Right atrium auricular region (tissue), 2 donors: ENCODE data around the gene ACOX3. TPM values are rescaled to one million over a fixed set of nuclear protein-coding genes. Genes with fewer than 3 reads are reported as not detected.

Source experiments
- DNase-seq: peaks from one replicate; pipeline ENCODE4 v3.0.0-alpha.2; 2019; ENCODE audit warnings: low spot score
- H3K27ac ChIP-seq, 2 donors: fragments of 200-600 bp; sonication (generic); 1 replicate in 1 of 2; 2 replicates in 1 of 2; pipeline ENCODE4 v1.5.1; 2016 to 2019
- H3K27me3 ChIP-seq, 2 donors: fragments of 200-600 bp; sonication (generic); one replicate each; pipeline versions ENCODE4 v1.5.1 to v1.6.0; 2017 to 2019
- H3K36me3 ChIP-seq: fragments of 200-600 bp; sonication (generic); one replicate; pipeline ENCODE4 v1.5.1; 2016
- H3K4me1 ChIP-seq, 2 donors: fragments of 200-600 bp; sonication (generic); one replicate each; pipeline versions ENCODE4 v1.5.1 to v1.6.0; 2017 to 2019
- H3K4me3 ChIP-seq, 2 donors: fragments of 200-600 bp; sonication (generic); 1 replicate in 1 of 2; 2 replicates in 1 of 2; pipeline ENCODE4 v1.5.1; 2017 to 2019; ENCODE audit warnings: mild to moderate bottlenecking in 1 of 2, moderate library complexity in 1 of 2
- H3K9me3 ChIP-seq, 2 donors: fragments of 200-600 bp; sonication (generic); one replicate each; pipeline ENCODE4 v1.5.1; 2019
- CTCF ChIP-seq, 2 donors: fragments of 200-600 bp; sonication (generic); IDR thresholded peaks; one replicate each; pipeline ENCODE4 v1.5.1; 2019; ENCODE audit warnings: antibody characterized with exemption in 2 of 2
- total RNA-seq, 2 donors: library from RNA; depleted of rRNA; stranded (reverse); fragments of >200 nt; gene quantifications; one replicate each; pipeline ENCODE4 v1.1.0, GENCODE V29; 2016

The ACOX3 gene
- total RNA-seq, 2 donors from 2014 or later: 66.9 to 68.8 TPM

GRCh38 chr4:8392591-8393190, 47.8 kb downstream of the ACOX3 start:
- Histone ChIP-seq H3K27ac (peak overlapping the region; percentile 76 to 79), H3K4me3 (no peak overlapping the region), H3K4me1 (peaks cover 0 to 46% of the 10 kb centered on the region in 2 donors), H3K27me3 (no peaks in the 10 kb centered on the region), H3K9me3 (no peaks in the 10 kb centered on the region), H3K36me3 (peaks cover 79% of the 10 kb centered on the region)
- no peak for DNase-seq
- no peak for TF ChIP-seq CTCF (IDR thresholded peaks at IDR 0.05)

GRCh38 chr4:8391972-8392371, 48.6 kb downstream of the ACOX3 start:
- DNase-seq: peak; percentile 70
- Histone ChIP-seq H3K27me3 (no peaks in the 10 kb centered on the region), H3K36me3 (peaks cover 79% of the 10 kb centered on the region), H3K27ac (peak overlapping the region; percentile 76 to 79), H3K4me1 (peaks cover 0 to 46% of the 10 kb centered on the region in 2 donors), H3K4me3 (no peak overlapping the region), H3K9me3 (no peaks in the 10 kb centered on the region)
- no peak for TF ChIP-seq CTCF (IDR thresholded peaks at IDR 0.05)

GRCh38 chr4:8391071-8391470, 49.5 kb downstream of the ACOX3 start:
- Histone ChIP-seq H3K36me3 (peaks cover 80% of the 10 kb centered on the region), H3K4me3 (no peak overlapping the region), H3K27ac (peak overlapping the region; percentile 76 to 79), H3K4me1 (peaks cover 0 to 46% of the 10 kb centered on the region in 2 donors), H3K27me3 (no peaks in the 10 kb centered on the region), H3K9me3 (no peaks in the 10 kb centered on the region)
- no peak for TF ChIP-seq CTCF (IDR thresholded peaks at IDR 0.05)
- no peak for DNase-seq

- Histone ChIP-seq H3K9me3 (no peaks in the 10 kb centered on the region), H3K4me1 (peaks cover 0 to 45% of the 10 kb centered on the region in 2 donors), H3K4me3 (no peak overlapping the region), H3K27me3 (no peaks in the 10 kb centered on the region), H3K27ac (peak overlapping the region; percentile 52 to 79), H3K36me3 (peaks cover 80% of the 10 kb centered on the region)
- no peak for TF ChIP-seq CTCF (IDR thresholded peaks at IDR 0.05)
- DNase-seq: no peak
Observed at GRCh38 chr4:8390577-8390976, 49.9 kb downstream of the ACOX3 start.

GRCh38 chr4:8388528-8388870, 52.0 kb downstream of the ACOX3 start:
- peaks cover 80% of the 10 kb centered on the region for H3K36me3 ChIP-seq
- H3K4me1 ChIP-seq: peaks cover 0 to 41% of the 10 kb centered on the region in 2 donors
- no peaks in the 10 kb centered on the region for H3K27me3 ChIP-seq
- no peak overlapping the region for H3K27ac ChIP-seq
- DNase-seq: no peak
- H3K4me3 ChIP-seq: no peak overlapping the region
- no peaks in the 10 kb centered on the region for H3K9me3 ChIP-seq
- TF ChIP-seq CTCF (IDR thresholded peaks at IDR 0.05): no peak
